ENCODE results near the gene PKD2. TPM values are rescaled to one million over a fixed set of nuclear protein-coding genes. Genes with fewer than 3 reads are reported as not detected.

The PKD2 gene
- total RNA-seq = 1 to 10 TPM; 2.3 to 2.8 TPM

GRCh38 chr4:88007304-88008121 is at the start of gene PKD2:
TSS of gene PKD2 (plus strand) at chr4:88007635. CDS start at chr4:88007734, 99 bp downstream.
- CTCF ChIA-PET = no interaction called here
- Mint-ChIP-seq H3K27me3 (peaks cover 15% of the 10 kb centered on the region), H3K4me3 (peak within 1 kb of the TSS; percentile 84), H3K36me3 (ENCODE audit: low read depth) (no peaks in the 10 kb centered on the region), H3K9me3 (no peaks in the 10 kb centered on the region), H3K27ac (peak within 1 kb of the TSS; percentile 63), H3K4me1 (ENCODE audit: low read depth) (peaks cover 19% of the 10 kb centered on the region)
- ATAC-seq = peak; percentile 91
- POLR2A ChIA-PET = no interaction called here
- DNase-seq = peak; percentile 76
- intact Hi-C loops (cut with micrococcal nuclease) = no loop called here
- TF ChIP-seq CTCF (IDR thresholded peaks at IDR 0.05) = no peak

GRCh38 chr4:87961993-87962392 is 45.4 kb upstream of the PKD2 start:
- H3K36me3 Mint-ChIP-seq (ENCODE audit: low read depth) = no peaks in the 10 kb centered on the region
- ChIA-PET CTCF (interaction anchor here (1.0 to 3.7 kb wide), 2 partner anchors 12 to 113 kb away, joined by 3 to 20 read pairs; no protein-coding TSS in a partner anchor), POLR2A (no interaction called here)
- H3K27ac Mint-ChIP-seq = no peak overlapping the region
- H3K4me3 Mint-ChIP-seq = no peak overlapping the region
- no peaks in the 10 kb centered on the region for H3K9me3 Mint-ChIP-seq
- no peak for TF ChIP-seq CTCF (IDR thresholded peaks at IDR 0.05)
- ATAC-seq (no peak), DNase-seq (no peak)
- H3K27me3 Mint-ChIP-seq = peaks cover 2% of the 10 kb centered on the region
- intact Hi-C loops (cut with micrococcal nuclease) = no loop called here
- no peaks in the 10 kb centered on the region for H3K4me1 Mint-ChIP-seq (ENCODE audit: low read depth)

GRCh38 chr4:87962398-87963146 is 44.9 kb upstream of the PKD2 start:
- ChIA-PET CTCF (interaction anchor here (0.9 to 3.7 kb wide), 3 partner anchors 12 to 553 kb away, joined by 3 to 20 read pairs (median 5); no protein-coding TSS in a partner anchor), POLR2A (no interaction called here)
- intact Hi-C loops (cut with micrococcal nuclease) = no loop called here
- ATAC-seq (no peak), DNase-seq (no peak)
- TF ChIP-seq CTCF (IDR thresholded peaks at IDR 0.05) = no peak
- no peaks in the 10 kb centered on the region for H3K36me3 Mint-ChIP-seq (ENCODE audit: low read depth)
- H3K4me3 Mint-ChIP-seq = no peak overlapping the region
- H3K27me3 Mint-ChIP-seq = peaks cover 2% of the 10 kb centered on the region
- H3K4me1 Mint-ChIP-seq (ENCODE audit: low read depth) = no peaks in the 10 kb centered on the region
- no peak overlapping the region for H3K27ac Mint-ChIP-seq
- no peaks in the 10 kb centered on the region for H3K9me3 Mint-ChIP-seq

DNA sequence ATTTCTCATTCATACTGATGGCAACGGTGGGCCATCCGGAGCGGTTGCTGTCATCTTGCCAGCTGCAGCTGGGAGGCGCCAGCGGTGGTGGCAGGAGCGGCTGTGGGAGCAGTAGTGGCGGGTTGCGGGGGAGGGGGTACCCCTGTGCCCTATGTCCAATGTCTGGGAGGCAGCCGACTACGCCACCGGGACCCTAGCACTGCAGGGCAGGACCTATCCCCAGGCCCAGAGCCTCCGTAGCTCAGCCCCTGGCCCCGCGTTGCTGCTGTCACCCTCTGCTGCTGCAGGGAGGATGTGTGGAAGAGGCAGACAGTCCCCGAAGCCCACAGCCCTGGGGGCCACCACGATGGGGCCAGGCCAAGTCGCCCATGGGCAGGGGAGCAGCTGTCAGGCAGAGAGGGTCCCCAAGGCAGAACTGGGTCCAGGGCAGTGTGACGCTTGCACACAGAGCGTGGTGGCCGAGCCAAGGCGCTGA is 41.9 kb upstream of the PKD2 start:
- no peaks in the 10 kb centered on the region for H3K9me3 Mint-ChIP-seq
- no peak overlapping the region for H3K27ac Mint-ChIP-seq
- no peaks in the 10 kb centered on the region for H3K36me3 Mint-ChIP-seq (ENCODE audit: low read depth)
- TF ChIP-seq CTCF (IDR thresholded peaks at IDR 0.05) = no peak
- intact Hi-C loops (cut with micrococcal nuclease) = no loop called here
- H3K27me3 Mint-ChIP-seq = peaks cover 4% of the 10 kb centered on the region
- CTCF ChIA-PET = interaction anchor here (1.3 to 3.7 kb wide), 2 partner anchors 9 kb away, joined by 3 to 20 read pairs; no protein-coding TSS in a partner anchor
- POLR2A ChIA-PET = no interaction called here
- H3K4me1 Mint-ChIP-seq (ENCODE audit: low read depth) = no peaks in the 10 kb centered on the region
- H3K4me3 Mint-ChIP-seq = no peak overlapping the region
- ATAC-seq (no peak), DNase-seq (no peak)

Measured in activated CD8-positive, alpha-beta T cell treated with anti-CD3 and anti-CD28 coated beads for 36 hours (primary cell).